ENCODE data around the gene TCAF1.
"Not testable (repeated sequence)": the region's sequence is repeated elsewhere in the genome, so short reads cannot be mapped to it uniquely, and the experiment has no call there.

DNA sequence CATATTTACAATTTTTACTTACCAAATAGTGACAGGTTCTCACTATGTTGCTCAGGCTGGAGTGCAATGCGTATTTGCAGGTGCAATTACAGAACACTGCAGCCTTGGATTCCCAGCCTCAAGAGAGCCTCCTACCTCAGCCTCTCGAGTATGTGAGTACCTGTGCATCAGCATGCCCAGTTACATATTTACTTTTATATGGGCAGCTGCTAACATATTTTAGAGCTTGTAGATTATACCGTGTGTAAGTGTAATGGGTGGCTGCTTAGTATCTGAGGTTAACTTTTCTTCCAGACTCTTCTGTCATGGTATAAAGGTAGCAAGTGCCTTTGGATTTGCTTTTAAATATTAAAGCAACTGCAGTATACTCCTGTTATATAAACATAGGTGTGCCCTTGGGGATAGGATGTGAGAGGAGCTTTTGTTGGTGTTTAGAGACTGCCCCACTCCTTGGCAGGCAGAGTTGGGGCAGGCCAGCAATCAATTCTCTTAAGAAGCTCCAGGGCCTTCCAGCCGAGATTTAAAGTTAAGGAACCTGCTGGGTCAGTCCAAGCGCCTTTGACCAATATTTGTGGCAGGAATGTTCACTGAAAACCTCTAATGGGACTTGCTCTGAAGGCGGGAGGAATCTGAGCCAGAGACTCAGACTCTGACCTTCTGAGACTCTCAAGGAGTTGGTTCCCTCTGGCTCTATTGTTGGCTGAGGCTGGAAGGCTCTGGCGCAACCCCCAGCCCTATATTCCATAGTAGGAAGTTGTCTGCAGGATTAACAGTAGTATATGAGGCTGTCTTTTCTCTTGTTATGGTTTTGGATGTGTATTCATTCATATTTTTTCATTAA lies 77.5 kb downstream of the TCAF1 start:
- not testable (repeated sequence) for TF ChIP-seq POLR2AphosphoS5, EP300 (IDR thresholded peaks at IDR 0.05)
